ENCODE data around the gene RAB11A. TPM values are rescaled to one million over a fixed set of nuclear protein-coding genes. Genes with fewer than 3 reads are reported as not detected.
A peak's percentile ranks its signal among the peaks of the same experiment; 100 is the strongest.

The RAB11A gene
- total RNA-seq, 2 experiments from 2014 or later = 106 to 113 TPM

GRCh38 chr15:65917936-65918335, 48.6 kb downstream of the RAB11A start:
- Mint-ChIP-seq H3K27ac (no peak overlapping the region), H3K27me3 (no peaks in the 10 kb centered on the region), H3K4me3 (no peak overlapping the region), H3K4me1 (ENCODE audit: low read depth) (peaks cover 23% of the 10 kb centered on the region), H3K36me3 (ENCODE audit: low read depth) (no peaks in the 10 kb centered on the region), H3K9me3 (no peaks in the 10 kb centered on the region)
- intact Hi-C loops (cut with micrococcal nuclease) = no loop called here
- ATAC-seq (no peak), DNase-seq (no peak)
- POLR2A ChIA-PET = interaction anchor here (1.0 kb wide), 1 partner anchor 10 kb away, joined by 3 read pairs; no protein-coding TSS in a partner anchor
- TF ChIP-seq CTCF (IDR thresholded peaks at IDR 0.05) = no peak
- CTCF ChIA-PET = interaction anchor here (1.9 kb wide), 1 partner anchor 18 kb away, joined by 5 read pairs; no protein-coding TSS in a partner anchor

- Mint-ChIP-seq H3K36me3 (ENCODE audit: low read depth) (no peaks in the 10 kb centered on the region), H3K27me3 (no peaks in the 10 kb centered on the region), H3K27ac (peak overlapping the region; percentile 48), H3K4me3 (no peak overlapping the region), H3K4me1 (ENCODE audit: low read depth) (peaks cover 23% of the 10 kb centered on the region), H3K9me3 (no peaks in the 10 kb centered on the region)
- intact Hi-C loops (cut with micrococcal nuclease) = no loop called here
- POLR2A ChIA-PET = no interaction called here
- DNase-seq = no peak
- ATAC-seq = no peak
- CTCF ChIA-PET = interaction anchor here (1.0 kb wide), 1 partner anchor 14 kb away, joined by 3 read pairs; no protein-coding TSS in a partner anchor
- no peak for TF ChIP-seq CTCF (IDR thresholded peaks at IDR 0.05)
Observed at GRCh38 chr15:65918357-65918920, 49.1 kb downstream of the RAB11A start.

GRCh38 chr15:65918945-65919344, 49.7 kb downstream of the RAB11A start:
- Mint-ChIP-seq H3K36me3 (ENCODE audit: low read depth) (no peaks in the 10 kb centered on the region), H3K4me3 (no peak overlapping the region), H3K9me3 (no peaks in the 10 kb centered on the region), H3K4me1 (ENCODE audit: low read depth) (peaks cover 23% of the 10 kb centered on the region), H3K27ac (no peak overlapping the region), H3K27me3 (no peaks in the 10 kb centered on the region)
- ChIA-PET CTCF (interaction anchor here (1.0 kb wide), 1 partner anchor 13 kb away, joined by 3 read pairs; no protein-coding TSS in a partner anchor), POLR2A (no interaction called here)
- ATAC-seq (no peak), DNase-seq (no peak)
- intact Hi-C loops (cut with micrococcal nuclease) = no loop called here
- no peak for TF ChIP-seq CTCF (IDR thresholded peaks at IDR 0.05)

- POLR2A ChIA-PET = no interaction called here
- intact Hi-C loops (cut with micrococcal nuclease) = no loop called here
- CTCF ChIA-PET = interaction anchor here (1.0 kb wide), 1 partner anchor 13 kb away, joined by 3 read pairs; no protein-coding TSS in a partner anchor
- no peaks in the 10 kb centered on the region for H3K9me3 Mint-ChIP-seq
- peaks cover 23% of the 10 kb centered on the region for H3K4me1 Mint-ChIP-seq (ENCODE audit: low read depth)
- ATAC-seq (no peak), DNase-seq (no peak)
- no peak for TF ChIP-seq CTCF (IDR thresholded peaks at IDR 0.05)
- no peak overlapping the region for H3K27ac Mint-ChIP-seq
- no peaks in the 10 kb centered on the region for H3K36me3 Mint-ChIP-seq (ENCODE audit: low read depth)
- H3K4me3 Mint-ChIP-seq = no peak overlapping the region
- no peaks in the 10 kb centered on the region for H3K27me3 Mint-ChIP-seq
Observed at GRCh38 chr15:65919353-65919752, 50.1 kb downstream of the RAB11A start.

GRCh38 chr15:65920121-65920520, 50.8 kb downstream of the RAB11A start:
- POLR2A ChIA-PET = no interaction called here
- TF ChIP-seq CTCF (IDR thresholded peaks at IDR 0.05) = no peak
- CTCF ChIA-PET = interaction anchor here (1.5 to 1.7 kb wide), 2 partner anchors 51 to 282 kb away, joined by 4 to 6 read pairs; partner anchors contain the start of gene RAB11A
- DNase-seq = no peak
- Mint-ChIP-seq H3K4me3 (no peak overlapping the region), H3K27ac (no peak overlapping the region), H3K27me3 (no peaks in the 10 kb centered on the region), H3K4me1 (ENCODE audit: low read depth) (peaks cover 23% of the 10 kb centered on the region), H3K36me3 (ENCODE audit: low read depth) (no peaks in the 10 kb centered on the region), H3K9me3 (no peaks in the 10 kb centered on the region)
- ATAC-seq = no peak
- intact Hi-C loops (cut with micrococcal nuclease) = no loop called here
